ENCODE measurements around the gene TAF1A. TPM values are rescaled to one million over a fixed set of nuclear protein-coding genes. Genes with fewer than 3 reads are reported as not detected.

TAF1A gene
- polyA plus RNA-seq, 1 experiment, result 7.3 TPM

GRCh38 chr1:222570837-222571236, 18.9 kb downstream of the TAF1A start:
- TF ChIP-seq, protein P1, sequence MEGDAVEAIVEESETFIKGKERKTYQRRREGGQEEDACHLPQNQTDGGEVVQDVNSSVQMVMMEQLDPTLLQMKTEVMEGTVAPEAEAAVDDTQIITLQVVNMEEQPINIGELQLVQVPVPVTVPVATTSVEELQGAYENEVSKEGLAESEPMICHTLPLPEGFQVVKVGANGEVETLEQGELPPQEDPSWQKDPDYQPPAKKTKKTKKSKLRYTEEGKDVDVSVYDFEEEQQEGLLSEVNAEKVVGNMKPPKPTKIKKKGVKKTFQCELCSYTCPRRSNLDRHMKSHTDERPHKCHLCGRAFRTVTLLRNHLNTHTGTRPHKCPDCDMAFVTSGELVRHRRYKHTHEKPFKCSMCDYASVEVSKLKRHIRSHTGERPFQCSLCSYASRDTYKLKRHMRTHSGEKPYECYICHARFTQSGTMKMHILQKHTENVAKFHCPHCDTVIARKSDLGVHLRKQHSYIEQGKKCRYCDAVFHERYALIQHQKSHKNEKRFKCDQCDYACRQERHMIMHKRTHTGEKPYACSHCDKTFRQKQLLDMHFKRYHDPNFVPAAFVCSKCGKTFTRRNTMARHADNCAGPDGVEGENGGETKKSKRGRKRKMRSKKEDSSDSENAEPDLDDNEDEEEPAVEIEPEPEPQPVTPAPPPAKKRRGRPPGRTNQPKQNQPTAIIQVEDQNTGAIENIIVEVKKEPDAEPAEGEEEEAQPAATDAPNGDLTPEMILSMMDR (IDR thresholded peaks at IDR 0.05; ENCODE audit: low read depth, low read length), result no peak
- no peak overlapping the region for H3K4me3 ChIP-seq (ENCODE audit: low read depth, low read length)
- ChIA-PET POLR2A (no interaction called here), CTCF (interaction anchor here (1.3 kb wide), 1 partner anchor 13 kb away, joined by 3 read pairs; no protein-coding TSS in a partner anchor)
- no peaks in the 10 kb centered on the region for H3K27me3 ChIP-seq (ENCODE audit: control insufficient read depth, insufficient read depth, low read length)
- no peak for DNase-seq (ENCODE audit: low read depth, low spot score)
- H3K9me3 ChIP-seq (ENCODE audit: control insufficient read depth, insufficient read depth, low read length), result no peaks in the 10 kb centered on the region
- H3K27ac ChIP-seq (ENCODE audit: low read depth, low read length), result no peak overlapping the region

DNA sequence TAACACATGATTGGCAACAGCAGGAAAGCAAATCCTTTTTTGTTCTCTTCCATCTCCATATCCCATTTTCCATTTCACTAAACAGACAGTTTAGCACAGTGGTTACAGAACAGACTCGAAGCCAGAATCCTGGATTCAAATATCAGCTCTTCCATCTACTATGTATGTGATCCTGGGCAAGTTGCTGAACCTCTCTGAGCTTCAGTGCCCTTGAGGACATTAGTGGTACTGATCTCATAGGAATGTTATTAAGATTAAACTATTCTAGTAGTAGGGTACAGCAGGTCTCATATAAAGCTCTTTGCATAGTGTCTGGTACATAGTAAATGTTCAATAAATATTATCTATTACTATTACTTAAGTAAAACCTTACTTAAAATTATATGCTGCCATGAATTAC, 28.1 kb downstream of the TAF1A start:
- TF ChIP-seq, protein P1 (IDR thresholded peaks at IDR 0.05; ENCODE audit: low read depth, low read length), result 0 out of 2 replicates have a peak, but pooled peaks have one; percentile 2
- Histone ChIP-seq H3K27me3 (ENCODE audit: control insufficient read depth, insufficient read depth, low read length) (no peaks in the 10 kb centered on the region), H3K4me3 (ENCODE audit: low read depth, low read length) (no peak overlapping the region), H3K9me3 (ENCODE audit: control insufficient read depth, insufficient read depth, low read length) (no peaks in the 10 kb centered on the region), H3K27ac (ENCODE audit: low read depth, low read length) (no peak overlapping the region)
- no peak for DNase-seq (ENCODE audit: low read depth, low spot score)
- CTCF ChIA-PET, result interaction anchor here (0.7 to 1.6 kb wide), 4 partner anchors 15 to 96 kb away, joined by 3 to 6 read pairs (median 5); no protein-coding TSS in a partner anchor
- POLR2A ChIA-PET, result no interaction called here

GRCh38 chr1:222557574-222557973, 32.2 kb downstream of the TAF1A start:
- ChIA-PET CTCF (interaction anchor here (0.9 kb wide), 1 partner anchor 13 kb away, joined by 3 read pairs; no protein-coding TSS in a partner anchor), POLR2A (no interaction called here)
- Histone ChIP-seq H3K4me3 (ENCODE audit: low read depth, low read length) (no peak overlapping the region), H3K9me3 (ENCODE audit: control insufficient read depth, insufficient read depth, low read length) (no peaks in the 10 kb centered on the region), H3K27ac (ENCODE audit: low read depth, low read length) (no peak overlapping the region), H3K27me3 (ENCODE audit: control insufficient read depth, insufficient read depth, low read length) (no peaks in the 10 kb centered on the region)
- TF ChIP-seq, protein P1 (IDR thresholded peaks at IDR 0.05; ENCODE audit: low read depth, low read length), result no peak
- no peak for DNase-seq (ENCODE audit: low read depth, low spot score)

DNA sequence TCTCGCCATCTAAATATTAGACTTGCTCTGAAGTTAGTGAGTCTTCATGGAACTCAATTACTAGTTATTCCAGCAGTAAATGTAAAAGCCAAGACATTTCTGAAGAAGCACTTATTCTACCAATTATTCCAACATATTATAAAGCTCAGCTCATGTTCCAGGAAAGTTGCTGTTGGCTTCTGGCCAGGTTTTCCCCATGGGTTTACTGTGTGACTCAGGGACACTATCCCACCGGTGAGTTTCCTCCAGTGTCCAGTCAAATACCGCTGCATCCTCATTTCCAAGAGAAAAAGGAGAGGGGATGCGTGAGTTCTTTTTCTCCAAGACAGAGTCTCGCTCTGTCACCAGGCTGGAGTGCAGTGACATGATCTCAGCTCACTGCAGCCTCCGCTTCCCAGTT, 32.6 kb downstream of the TAF1A start:
- no peak overlapping the region for H3K27ac ChIP-seq (ENCODE audit: low read depth, low read length)
- POLR2A ChIA-PET, result no interaction called here
- no peak overlapping the region for H3K4me3 ChIP-seq (ENCODE audit: low read depth, low read length)
- TF ChIP-seq, protein P1 (IDR thresholded peaks at IDR 0.05; ENCODE audit: low read depth, low read length), result no peak
- H3K9me3 ChIP-seq (ENCODE audit: control insufficient read depth, insufficient read depth, low read length), result no peaks in the 10 kb centered on the region
- DNase-seq (ENCODE audit: low read depth, low spot score), result no peak
- H3K27me3 ChIP-seq (ENCODE audit: control insufficient read depth, insufficient read depth, low read length), result no peaks in the 10 kb centered on the region
- CTCF ChIA-PET, result interaction anchor here (0.9 to 1.3 kb wide), 2 partner anchors 10 to 13 kb away, joined by 3 to 5 read pairs; no protein-coding TSS in a partner anchor

- TF ChIP-seq, protein P1 (IDR thresholded peaks at IDR 0.05; ENCODE audit: low read depth, low read length), result no peak
- ChIA-PET CTCF (interaction anchor here (1.0 to 1.3 kb wide), 2 partner anchors 9 to 78 kb away, joined by 3 to 5 read pairs; no protein-coding TSS in a partner anchor), POLR2A (no interaction called here)
- no peak for DNase-seq (ENCODE audit: low read depth, low spot score)
- no peaks in the 10 kb centered on the region for H3K27me3 ChIP-seq (ENCODE audit: control insufficient read depth, insufficient read depth, low read length)
- no peaks in the 10 kb centered on the region for H3K9me3 ChIP-seq (ENCODE audit: control insufficient read depth, insufficient read depth, low read length)
- no peak overlapping the region for H3K4me3 ChIP-seq (ENCODE audit: low read depth, low read length)
- H3K27ac ChIP-seq (ENCODE audit: low read depth, low read length), result no peak overlapping the region
Measured at GRCh38 chr1:222555992-222556615, 33.6 kb downstream of the TAF1A start.

Data from AG04450 (cell line).